Dedifferentiated amniotic fluid mesenchymal stem cell (primary cell): ENCODE results near the gene IFNW1.
"Not testable (repeated sequence)": the region's sequence is repeated elsewhere in the genome, so short reads cannot be mapped to it uniquely, and the experiment has no call there.

ENCODE experiments used
- DNase-seq: peaks from one replicate; pipeline ENCODE4 v3.0.0-alpha.2; 2016; ENCODE audit errors: extremely low spot score

The IFNW1 gene

GRCh38 chr9:21141427-21141882 is at the start of gene IFNW1:
Gene IFNW1 (minus strand): TSS chr9:21141832. CDS start chr9:21141570, 262 bp downstream.
- DNase-seq = no peak

GRCh38 chr9:21187487-21187886 is 45.9 kb upstream of the IFNW1 start, which contains the start of gene IFNA4:
Gene IFNA4 (minus strand): TSS chr9:21187587. CDS start chr9:21187531, 56 bp downstream.
- DNase-seq = not testable (repeated sequence)

DNA sequence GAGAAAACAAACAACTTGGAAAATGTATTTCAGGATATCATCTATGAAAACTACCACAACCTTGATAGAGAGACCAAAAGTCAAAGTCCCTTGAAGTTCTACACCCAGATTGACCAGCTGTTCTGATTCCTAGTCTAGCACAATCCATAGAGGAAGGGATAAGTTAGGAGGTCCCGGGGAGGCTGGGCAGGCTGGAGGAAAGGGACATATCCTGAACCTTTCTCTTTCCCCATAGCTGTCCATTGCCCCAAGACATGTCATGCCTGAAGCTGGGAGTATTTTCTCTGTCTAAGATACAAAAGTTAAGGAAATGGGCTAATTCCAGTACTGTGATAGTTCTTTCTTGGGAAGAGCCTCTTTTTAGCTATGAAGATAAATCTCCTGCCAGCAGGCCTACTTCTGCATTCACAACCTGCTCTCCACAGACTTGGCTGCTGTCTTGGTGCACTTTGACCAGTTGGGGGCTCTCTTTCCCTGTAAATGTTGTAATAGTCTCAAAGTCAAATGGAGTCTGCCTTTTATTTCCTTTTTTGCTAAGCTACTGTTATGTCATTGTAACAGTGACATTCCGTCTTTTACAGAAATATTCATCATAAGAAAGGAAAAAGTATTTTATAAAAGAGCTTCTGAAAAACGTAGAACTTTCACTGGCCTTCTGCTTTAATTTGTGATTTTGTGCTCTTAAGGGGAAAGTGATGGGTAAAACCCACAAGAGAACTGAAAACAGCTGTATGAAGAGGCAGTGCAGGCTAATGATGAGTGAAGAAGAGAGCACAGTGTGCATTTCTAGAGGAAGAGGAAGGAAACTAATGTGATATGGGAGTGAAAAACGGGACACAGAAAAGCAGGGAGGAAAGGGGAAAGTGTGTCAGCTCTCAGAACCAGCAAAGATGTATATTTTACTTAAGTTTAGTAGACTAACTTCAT is 41.4 kb upstream of the IFNW1 start:
- DNase-seq = not testable (repeated sequence)

DNA sequence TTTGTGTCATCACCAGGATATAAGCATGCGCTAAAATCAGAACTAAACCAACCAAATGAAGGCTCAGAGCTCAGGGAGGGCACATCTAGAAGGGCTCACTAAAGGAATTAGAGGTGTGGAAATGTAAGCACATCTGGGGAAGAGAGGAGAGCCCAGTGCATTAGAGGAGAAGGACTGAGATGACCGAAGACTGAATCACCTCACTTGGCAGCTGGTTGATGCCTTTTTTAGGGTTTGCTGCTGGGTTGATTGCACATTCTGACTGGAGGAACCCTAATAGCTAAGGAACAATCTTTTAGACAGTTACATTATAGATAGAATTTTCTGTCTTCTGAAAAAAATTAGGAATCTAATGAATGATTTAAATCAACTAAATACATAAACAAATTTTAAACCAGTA is 33.0 kb upstream of the IFNW1 start:
- no peak for DNase-seq

DNA sequence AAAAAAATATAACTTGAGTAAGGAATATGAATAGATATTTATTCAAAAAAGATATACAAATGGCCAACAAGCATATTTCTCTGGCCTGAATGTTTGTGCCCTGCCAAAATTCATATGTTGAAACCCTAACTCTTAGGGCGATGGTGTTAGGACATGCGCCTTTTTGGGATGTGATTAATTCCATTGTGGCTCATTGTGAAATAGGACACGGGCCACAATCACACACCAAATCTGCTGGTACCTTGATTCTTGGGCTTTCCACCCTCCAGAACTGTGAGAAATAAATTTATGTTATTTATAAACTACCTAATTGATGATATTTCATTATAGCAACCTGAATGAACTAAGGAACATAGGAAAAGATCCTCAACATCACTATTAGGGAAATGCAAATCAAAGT is 30.5 kb upstream of the IFNW1 start:
- no peak for DNase-seq

GRCh38 chr9:21171351-21171750 is 29.7 kb upstream of the IFNW1 start:
- DNase-seq = no peak

GRCh38 chr9:21166560-21166959 is 24.9 kb upstream of the IFNW1 start, which contains the start of gene IFNA21:
Gene IFNA21 (minus strand): TSS chr9:21166660. CDS start chr9:21166612, 48 bp downstream.
- DNase-seq = not testable (repeated sequence)

DNA sequence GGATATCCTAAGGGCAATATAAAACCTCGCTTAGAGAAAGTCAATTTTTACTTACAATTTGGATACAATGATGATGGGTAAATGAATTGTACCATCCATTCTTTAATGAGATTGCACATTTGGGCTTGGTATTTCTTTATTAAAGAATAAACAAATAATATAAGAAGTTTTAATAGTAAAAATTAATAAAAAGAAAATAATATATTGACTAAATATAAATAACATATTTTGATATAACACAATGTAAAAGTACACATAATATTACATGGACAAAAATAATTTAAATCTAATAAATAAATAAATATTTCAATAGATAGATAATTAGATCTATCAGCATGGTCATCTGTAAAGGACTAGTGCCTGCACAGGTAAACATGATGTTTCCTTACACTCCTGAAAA is 23.9 kb upstream of the IFNW1 start:
- DNase-seq = no peak

- no peak for DNase-seq
Observed at GRCh38 chr9:21160178-21160577, 18.5 kb upstream of the IFNW1 start.

GRCh38 chr9:21155501-21155900 is 13.9 kb upstream of the IFNW1 start:
- DNase-seq = no peak

- DNase-seq = no peak
Observed at GRCh38 chr9:21154018-21154608, 12.5 kb upstream of the IFNW1 start.

DNA sequence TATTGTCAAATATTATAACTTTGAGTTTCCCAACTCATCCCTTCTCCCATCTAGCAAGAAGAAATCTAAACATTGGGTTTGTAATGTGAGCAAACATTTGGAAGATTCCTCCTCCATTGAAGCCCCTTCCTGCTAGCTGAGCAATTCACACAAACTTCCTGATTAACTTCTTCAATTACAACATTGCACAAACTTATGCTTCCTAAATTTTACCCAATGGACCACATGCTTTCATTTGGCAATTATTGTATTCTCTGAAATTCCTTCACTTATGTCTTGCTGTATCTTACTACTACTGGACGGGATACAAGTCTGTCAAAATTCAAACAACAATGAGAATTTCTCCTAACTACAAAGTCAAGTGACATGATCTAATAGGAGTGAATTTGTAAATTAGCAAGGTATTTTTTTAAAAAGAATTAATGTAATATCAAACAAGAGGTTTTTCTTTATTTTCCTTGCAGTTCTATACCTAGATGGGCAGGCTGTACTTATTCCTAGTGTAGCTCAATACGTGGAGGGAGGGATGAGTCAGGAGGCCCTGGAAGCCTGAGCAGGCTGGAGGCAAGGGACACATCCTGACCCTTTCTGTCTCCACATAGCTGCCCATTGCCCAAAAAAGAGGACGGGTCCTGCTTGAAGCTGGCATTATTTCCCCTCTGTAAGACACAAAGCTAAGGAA is 11.8 kb upstream of the IFNW1 start:
- DNase-seq = no peak

DNA sequence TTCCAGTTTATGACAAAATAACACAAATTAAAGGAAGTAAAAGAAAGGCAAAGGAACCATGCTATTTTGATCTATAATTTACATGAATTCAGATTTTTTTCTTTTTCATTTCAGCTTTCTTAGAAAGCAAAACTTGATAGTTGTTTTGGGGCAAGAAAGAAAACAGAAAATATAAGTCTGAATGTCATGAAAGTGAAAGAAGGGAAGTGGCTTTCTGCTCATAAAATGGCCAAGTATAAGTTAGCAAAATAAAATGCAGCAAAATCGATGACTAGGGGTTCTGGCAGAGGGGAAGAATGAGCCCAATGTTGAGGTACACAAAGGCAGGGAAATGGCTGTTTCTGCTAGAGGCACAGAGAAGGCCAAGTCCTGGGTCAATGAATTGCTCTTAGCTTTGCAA is 3.0 kb upstream of the IFNW1 start:
- no peak for DNase-seq

DNA sequence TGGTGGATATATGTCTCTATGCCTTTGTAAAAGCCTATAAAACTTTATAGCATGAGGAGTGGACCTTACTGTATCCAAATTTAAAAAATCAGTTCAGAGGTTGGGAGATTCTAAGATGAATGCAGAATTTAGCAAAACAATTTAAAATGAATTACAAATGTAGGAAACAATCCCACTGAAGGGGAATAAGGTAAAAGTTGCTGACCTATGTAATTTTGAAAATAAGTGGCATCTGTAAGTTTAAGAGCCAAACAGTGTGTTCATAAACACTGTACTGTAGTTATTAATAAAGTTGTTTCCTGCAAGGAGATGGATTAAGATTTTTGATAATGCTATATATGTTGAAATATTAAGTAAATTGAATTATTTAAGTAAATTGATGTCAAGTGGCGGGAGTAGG is 4.6 kb downstream of the IFNW1 start:
- DNase-seq = no peak

DNA sequence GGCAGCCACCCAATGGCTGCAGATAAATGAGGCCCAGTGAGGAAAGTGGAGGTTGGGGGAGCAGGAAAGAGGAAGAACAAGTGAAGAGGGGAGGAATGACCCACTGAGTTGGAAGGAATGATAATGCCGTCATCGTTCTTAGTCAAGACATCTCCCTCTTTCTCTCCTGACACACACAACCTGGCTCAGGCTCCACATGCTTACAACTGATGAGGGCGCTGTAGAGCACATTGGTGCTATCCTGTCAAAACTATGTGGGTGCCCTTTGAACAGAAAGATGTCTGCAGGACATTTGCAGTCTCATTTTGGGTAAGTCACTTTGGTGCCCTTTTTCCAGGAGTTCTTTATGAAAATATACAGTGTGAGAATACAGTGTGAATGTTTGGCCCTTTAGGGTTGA is 5.9 kb downstream of the IFNW1 start:
- DNase-seq = no peak

GRCh38 chr9:21128186-21128585 is 13.4 kb downstream of the IFNW1 start:
- DNase-seq = not testable (repeated sequence)

DNA sequence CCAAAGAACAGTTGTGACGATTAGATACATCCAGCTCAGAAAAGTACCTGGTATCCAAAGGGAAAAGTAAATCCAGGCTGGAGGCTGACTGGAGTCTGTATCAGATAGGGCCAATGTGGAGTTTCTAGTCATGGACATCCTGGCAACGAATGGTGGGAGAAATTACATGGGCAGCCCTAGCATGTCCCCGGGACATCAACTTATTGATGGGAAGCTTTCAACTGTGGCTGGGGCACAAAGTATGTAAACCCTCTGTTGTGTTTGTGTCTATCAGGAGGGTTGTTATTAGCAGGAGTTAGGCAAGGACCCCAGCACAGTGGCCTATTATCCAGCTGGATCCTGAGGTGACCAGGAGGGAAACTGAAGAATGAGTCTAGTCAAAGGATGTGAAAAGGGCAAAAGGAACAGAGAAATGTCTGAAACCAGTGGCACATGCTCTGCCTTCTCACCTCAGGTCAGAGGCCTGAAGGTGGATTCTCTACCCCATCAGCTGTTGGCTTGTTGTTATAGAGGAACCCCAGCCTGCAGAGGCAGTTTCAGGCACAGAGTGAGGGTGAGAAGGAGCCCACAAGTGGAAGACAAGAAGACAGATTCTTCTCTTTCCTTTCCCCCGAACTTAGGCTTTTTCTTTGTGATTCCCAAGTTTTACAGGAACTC is 19.9 kb downstream of the IFNW1 start:
- DNase-seq = no peak

DNA sequence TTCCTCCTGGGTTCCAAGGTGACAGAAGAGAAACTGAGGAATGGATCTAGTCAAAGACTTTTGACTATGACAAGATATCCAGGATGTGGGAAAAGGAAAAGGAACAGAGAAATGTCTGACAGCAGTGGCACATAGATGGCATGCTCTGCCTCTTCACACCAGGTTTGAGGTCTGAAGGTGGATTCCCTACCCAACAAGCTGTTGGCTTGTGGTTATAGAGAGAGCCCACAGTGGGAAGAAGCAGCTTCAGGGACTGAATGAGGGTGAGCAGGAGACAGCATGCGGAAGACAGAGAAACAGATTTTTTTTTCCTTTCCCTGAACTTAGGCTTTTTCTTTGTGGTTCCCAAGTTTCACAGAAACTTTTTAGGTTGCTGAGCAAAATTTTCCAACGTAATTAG is 20.6 kb downstream of the IFNW1 start:
- no peak for DNase-seq

DNA sequence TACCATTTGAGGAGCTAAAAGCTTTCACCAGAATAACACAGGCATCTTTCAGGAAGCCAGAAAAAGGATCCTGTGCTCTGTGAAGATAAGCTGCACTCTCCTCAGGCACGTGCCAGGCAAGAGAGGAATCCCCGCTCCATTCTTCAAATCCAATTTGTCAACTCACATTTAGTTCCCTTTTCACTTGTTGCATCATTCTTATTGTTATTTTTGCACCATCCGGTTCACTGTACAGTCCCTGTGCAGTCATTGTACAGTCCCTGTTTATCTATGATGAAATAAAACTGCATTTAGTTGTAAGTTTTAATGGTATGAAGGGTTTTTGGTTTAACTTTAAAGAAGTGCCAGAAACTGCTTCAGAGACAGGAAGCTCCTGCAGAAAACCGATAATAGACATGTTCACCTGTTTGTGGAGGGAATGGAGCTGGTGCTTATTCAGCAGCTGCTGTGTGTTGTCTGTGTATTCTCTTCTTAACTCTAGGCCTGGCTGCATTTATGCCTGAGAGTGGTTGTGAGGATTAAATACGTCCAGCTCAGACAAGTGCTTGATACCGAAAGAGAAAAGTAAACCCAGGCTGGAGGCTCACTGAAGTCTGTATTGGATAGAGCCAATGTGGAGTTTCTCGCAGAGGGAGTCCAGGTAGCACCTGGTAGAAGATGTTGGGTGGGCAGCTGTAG is 22.4 kb downstream of the IFNW1 start:
- no peak for DNase-seq

- no peak for DNase-seq
Observed at GRCh38 chr9:21114311-21114710, 27.3 kb downstream of the IFNW1 start.
